T-helper 1 cell (primary cell): ENCODE data around the gene ZBED2.
"Not testable (repeated sequence)": the region's sequence is repeated elsewhere in the genome, so short reads cannot be mapped to it uniquely, and the experiment has no call there.

Source experiments
- DNase-seq, 5 donors: peaks; one replicate each; pipeline ENCODE4 v3.0.0-alpha.2; 2012 to 2020
- total RNA-seq, 4 donors: gene quantifications; one replicate each; lab custom pipeline; 2026; lab: John Stamatoyannopoulos, UW

ZBED2 gene
- 0 to 0.24 (median 0) reads per million in 4 donors for total RNA-seq

GRCh38 chr3:111595232-111595631 is at the start of gene ZBED2:
TSS of gene ZBED2 (minus strand) at chr3:111595346. CDS start at chr3:111594201, 1,145 bp downstream.
- peak in 1 of 5 donors; percentile 64 for DNase-seq

GRCh38 chr3:111639316-111639715 is 44.2 kb upstream of the ZBED2 start:
- DNase-seq = no peak

- no peak for DNase-seq
Measured at GRCh38 chr3:111636366-111636885, 41.3 kb upstream of the ZBED2 start.

GRCh38 chr3:111635403-111635802 is 40.3 kb upstream of the ZBED2 start:
- no peak for DNase-seq

GRCh38 chr3:111630638-111631037 is 35.5 kb upstream of the ZBED2 start:
- not testable (repeated sequence) for DNase-seq

GRCh38 chr3:111629018-111629417 is 33.9 kb upstream of the ZBED2 start:
- DNase-seq = not testable (repeated sequence)

- no peak for DNase-seq
Measured at GRCh38 chr3:111627092-111627491, 31.9 kb upstream of the ZBED2 start.

GRCh38 chr3:111621535-111621934 is 26.4 kb upstream of the ZBED2 start:
- DNase-seq = peak in 1 of 5 donors; percentile 22

- no peak for DNase-seq
Measured at GRCh38 chr3:111619833-111620232, 24.7 kb upstream of the ZBED2 start.

- DNase-seq = no peak
Measured at GRCh38 chr3:111618945-111619344, 23.8 kb upstream of the ZBED2 start.

GRCh38 chr3:111617912-111618601 is 22.9 kb upstream of the ZBED2 start:
- no peak for DNase-seq

- DNase-seq = no peak
Measured at GRCh38 chr3:111617406-111617805, 22.3 kb upstream of the ZBED2 start.

GRCh38 chr3:111616417-111617105 is 21.4 kb upstream of the ZBED2 start:
- peak; percentile 16 to 91 (median 40) for DNase-seq

GRCh38 chr3:111615880-111616279 is 20.7 kb upstream of the ZBED2 start:
- no peak for DNase-seq

- no peak for DNase-seq
Measured at GRCh38 chr3:111613294-111613693, 18.1 kb upstream of the ZBED2 start.

- DNase-seq = peak in 3 of 5 donors; percentile 2 to 56 (median 5)
Measured at GRCh38 chr3:111610612-111611054, 15.5 kb upstream of the ZBED2 start.

GRCh38 chr3:111610189-111610588 is 15.0 kb upstream of the ZBED2 start:
- peak in 4 of 5 donors; percentile 39 to 93 (median 56) for DNase-seq

- DNase-seq = no peak
Measured at GRCh38 chr3:111609700-111610099, 14.6 kb upstream of the ZBED2 start.

GRCh38 chr3:111608383-111608782 is 13.2 kb upstream of the ZBED2 start:
- DNase-seq = peak in 1 of 5 donors; percentile 71

- no peak for DNase-seq
Measured at GRCh38 chr3:111607240-111607920, 12.2 kb upstream of the ZBED2 start.

- DNase-seq = no peak
Measured at GRCh38 chr3:111605493-111605892, 10.3 kb upstream of the ZBED2 start.

- no peak for DNase-seq
Measured at GRCh38 chr3:111605018-111605417, 9.9 kb upstream of the ZBED2 start.

GRCh38 chr3:111604119-111604518 is 9.0 kb upstream of the ZBED2 start:
- peak in 1 of 5 donors; percentile 75 for DNase-seq
